HG02973 (cell line): ENCODE results near the gene C9orf153.

Experiments used
- ATAC-seq: cut with Tn5 transposase; IDR thresholded peaks from one replicate; pipeline ENCODE4 v1.9.1; 2021; ENCODE audit warnings: moderate library complexity; ENCODE audit not compliant: unreplicated experiment

The C9orf153 gene

DNA sequence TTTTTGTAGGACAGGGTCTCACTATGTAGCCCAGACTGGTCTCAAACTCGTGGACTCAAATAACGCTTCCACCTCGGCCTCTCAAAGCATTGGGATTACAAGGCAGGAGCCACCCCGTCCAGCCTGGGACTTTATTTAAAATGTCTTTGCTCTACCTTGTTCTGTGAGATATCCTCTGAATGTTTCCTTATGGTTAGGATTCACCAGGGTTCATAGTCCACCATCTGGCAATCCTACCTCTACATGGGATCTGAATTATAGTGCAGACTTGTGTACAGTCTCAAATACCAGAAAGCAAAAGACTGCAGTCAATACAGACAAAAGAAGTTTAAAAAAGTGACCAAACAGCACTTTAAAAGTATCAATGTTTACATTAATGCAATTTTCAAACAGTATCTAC lies 12.8 kb upstream of the C9orf153 start:
- no peak for ATAC-seq

DNA sequence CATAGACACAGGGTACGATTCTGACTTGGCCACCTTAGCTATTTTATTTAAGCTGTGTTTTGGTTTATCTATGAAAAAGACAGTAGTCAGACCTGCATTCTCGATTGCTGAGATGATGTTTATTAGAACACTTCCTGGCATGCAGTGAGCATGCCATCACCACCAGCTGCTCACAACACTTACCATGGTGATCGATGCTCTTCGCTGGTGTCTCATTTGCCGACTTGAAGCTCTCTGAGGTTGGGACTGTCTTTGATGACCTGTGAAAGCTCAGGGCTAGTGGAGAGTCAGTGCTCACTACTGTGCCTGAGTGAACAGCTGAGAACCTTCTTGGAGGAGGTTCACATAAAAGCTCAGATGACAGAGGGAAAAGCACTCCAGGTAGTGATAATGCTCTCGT lies 4.4 kb upstream of the C9orf153 start:
- ATAC-seq, result no peak

DNA sequence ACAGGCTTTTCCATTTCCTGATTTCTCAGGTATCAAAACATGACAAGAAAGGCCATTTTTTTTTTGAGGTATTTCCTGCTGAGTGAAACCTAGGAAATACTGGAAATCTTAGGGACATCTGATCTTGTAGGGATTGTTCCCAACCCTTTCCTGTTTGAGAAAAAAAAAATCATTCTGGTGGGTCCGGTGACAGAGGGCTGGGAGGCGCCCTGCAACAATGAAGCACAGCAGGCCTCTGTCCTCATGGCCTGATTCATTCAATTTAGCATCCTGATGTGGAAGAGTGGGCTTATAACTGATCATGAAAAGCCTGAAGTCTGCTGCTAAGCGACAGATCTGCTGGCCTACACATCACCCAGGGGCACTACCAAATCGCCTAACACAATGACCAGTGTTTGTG lies 3.0 kb upstream of the C9orf153 start:
- no peak for ATAC-seq

DNA sequence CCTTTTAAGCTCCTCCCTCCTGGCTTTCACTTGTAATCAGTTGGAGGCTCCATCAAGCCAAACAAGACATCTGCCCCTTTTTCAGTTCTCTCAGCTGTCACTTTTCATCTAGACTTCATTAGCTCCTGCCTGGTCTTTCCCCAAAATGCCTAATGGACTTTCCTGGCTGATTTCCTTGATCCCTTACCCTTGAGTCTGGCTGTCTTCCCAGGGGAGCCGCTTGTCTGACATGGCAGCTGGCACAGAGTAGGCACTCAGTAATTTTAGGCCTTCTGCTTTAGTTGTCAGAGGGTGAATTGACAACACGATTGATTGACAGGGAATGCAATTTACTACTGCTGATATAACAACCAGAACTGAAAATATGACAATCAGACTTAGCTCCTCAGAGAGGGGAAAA lies 2.1 kb downstream of the C9orf153 start:
- no peak for ATAC-seq

DNA sequence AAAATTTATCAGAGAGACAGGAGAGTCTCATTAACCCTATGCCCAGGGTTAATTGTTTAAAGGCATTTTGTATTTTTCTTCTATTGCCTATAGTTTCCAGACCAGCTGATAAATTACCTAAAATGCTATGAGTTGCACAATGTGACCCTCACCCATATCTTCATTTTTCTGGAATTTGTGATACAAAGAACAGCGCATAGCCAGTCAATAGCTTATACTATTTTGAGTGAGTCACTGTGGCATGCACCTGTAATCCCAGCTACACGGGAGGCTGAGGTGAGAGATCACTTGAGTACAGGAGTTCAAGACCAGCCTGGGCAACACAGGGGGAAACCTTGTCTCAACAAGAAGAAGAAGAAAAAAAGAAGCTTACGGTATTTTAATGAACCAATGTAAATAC lies 2.8 kb downstream of the C9orf153 start:
- ATAC-seq, result no peak

DNA sequence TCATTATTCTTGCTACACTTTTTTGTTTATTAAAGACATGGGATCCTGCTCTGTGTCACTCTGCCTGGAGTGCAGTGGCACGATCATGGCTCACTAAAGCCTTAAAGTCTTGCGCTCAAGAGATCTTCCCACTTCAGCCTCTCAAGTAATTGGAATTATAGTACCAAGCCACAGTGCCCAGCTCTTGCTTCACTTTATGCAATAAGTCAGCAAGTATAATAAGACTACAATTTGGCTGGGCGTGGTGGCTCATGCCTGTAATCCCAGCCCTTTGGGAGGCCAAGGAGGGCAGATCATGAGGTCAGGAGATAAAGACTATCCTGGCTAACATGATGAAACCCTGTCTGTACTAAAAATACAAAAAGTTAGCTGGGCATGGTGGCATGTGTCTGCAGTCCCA lies 5.9 kb downstream of the C9orf153 start:
- ATAC-seq, result no peak

DNA sequence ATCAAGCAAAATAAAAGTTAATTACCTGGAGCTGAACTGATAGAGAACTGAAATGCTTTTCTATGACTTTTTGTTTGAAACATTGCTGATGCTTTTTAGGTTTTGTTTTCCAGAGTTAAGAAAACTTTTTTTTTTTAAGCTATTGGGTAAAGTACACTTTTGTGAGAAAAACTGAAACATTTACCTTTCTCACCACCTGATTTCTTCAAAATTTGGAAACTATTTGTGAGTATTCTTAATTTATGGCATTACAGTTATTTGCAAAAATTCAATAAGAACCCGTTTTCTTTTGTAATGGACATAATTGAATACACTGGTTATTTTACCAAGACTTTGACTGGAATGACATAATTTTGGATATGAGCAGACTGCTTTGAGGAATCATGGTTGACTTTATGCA lies 6.6 kb downstream of the C9orf153 start:
- ATAC-seq, result no peak

DNA sequence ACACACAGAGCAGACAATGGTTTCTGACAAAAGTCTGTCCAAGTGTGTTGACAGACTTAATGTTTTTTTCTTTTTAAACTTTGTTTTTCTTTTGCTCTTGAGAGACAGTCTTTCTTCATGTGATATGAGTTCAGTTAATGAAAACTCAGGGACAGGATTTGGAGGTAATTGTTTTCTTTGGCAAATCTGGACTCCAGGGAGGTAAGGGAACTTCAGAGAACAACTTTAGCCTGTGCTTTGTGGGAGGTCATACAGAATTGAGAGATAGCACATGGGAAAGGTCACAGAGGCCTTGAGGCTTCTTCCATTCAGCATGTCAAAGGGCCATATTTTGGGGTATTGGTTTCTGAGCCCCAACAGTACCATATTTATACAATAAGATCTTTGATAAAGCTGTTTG lies 9.3 kb downstream of the C9orf153 start:
- no peak for ATAC-seq

DNA sequence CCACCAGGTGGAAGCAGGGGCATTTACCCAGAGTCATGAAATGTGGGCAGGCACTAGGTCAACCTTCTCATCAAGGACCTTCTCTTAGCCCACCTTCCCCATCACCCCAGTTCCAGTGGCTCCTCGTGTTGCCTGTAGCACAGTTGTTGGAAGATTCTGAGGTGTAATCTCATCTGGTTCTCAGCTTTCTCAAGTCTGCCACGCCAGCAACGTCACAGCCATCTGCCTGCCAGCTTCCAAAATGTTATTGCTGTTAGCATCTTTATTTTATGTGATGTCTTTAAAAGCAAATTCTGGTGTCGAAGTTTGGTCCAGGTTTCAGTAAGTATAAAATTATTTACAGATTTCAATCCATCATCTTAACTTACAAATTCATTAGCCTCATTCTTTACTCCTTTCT lies 10.7 kb downstream of the C9orf153 start:
- no peak for ATAC-seq

DNA sequence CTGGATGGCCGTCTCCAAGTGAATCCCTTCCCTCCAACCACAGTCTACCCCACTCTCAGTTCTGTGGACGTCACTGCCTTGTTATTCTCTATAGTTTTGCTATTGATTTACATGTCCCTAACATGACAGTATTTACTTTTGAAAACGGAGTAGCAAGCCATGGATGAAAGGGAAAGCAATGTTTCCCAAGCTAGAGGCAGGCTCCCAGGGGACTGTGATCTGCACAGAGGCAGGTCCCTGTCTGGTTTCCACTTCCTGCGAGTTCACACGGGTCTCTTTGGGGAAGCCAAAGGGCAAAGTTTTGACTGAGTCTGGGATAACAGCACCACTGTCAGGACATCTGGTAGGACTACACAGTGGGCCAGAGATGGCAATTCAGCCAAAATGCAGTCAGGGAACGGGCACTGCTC lies 12.7 kb downstream of the C9orf153 start:
- ATAC-seq, result peak; percentile 84

DNA sequence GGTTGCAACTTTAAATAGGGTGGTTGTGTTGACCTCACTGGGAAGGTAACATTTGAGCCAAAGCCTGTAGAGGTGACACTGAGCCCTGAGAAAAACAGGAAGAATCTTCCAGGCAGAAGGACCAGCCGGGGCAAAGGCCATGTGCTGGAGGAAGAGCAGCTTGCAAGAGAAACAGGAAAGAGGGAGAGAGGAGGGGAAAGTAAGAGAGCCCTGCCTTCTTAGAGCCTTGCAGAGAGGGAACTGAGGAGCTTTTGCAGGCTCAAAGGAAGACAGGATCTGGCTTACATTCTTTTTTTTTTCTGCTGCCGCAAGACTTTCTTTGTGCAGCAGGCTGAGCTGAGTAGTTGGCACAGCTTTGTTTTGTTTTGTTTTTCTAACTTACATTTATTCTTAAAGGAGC lies 17.4 kb downstream of the C9orf153 start:
- no peak for ATAC-seq

DNA sequence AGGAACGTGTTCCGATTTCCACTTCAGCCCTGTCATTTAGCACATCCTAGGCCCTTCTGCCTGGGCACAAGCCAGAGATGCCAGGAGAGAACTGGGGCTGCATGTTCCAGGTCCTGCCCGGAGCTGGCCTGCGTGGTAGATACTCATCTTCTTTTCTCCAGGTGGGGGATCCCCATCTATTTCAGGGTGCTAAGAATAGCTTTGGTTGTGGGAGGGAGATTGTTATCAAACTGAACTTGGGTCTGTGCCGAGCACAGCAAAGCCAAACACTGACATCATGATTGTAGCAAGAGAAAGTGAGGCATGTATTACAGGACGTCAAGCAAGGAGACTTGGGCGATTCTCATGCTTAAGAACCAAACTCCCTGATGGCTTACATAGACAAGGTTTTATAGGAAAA lies 18.2 kb downstream of the C9orf153 start:
- no peak for ATAC-seq

DNA sequence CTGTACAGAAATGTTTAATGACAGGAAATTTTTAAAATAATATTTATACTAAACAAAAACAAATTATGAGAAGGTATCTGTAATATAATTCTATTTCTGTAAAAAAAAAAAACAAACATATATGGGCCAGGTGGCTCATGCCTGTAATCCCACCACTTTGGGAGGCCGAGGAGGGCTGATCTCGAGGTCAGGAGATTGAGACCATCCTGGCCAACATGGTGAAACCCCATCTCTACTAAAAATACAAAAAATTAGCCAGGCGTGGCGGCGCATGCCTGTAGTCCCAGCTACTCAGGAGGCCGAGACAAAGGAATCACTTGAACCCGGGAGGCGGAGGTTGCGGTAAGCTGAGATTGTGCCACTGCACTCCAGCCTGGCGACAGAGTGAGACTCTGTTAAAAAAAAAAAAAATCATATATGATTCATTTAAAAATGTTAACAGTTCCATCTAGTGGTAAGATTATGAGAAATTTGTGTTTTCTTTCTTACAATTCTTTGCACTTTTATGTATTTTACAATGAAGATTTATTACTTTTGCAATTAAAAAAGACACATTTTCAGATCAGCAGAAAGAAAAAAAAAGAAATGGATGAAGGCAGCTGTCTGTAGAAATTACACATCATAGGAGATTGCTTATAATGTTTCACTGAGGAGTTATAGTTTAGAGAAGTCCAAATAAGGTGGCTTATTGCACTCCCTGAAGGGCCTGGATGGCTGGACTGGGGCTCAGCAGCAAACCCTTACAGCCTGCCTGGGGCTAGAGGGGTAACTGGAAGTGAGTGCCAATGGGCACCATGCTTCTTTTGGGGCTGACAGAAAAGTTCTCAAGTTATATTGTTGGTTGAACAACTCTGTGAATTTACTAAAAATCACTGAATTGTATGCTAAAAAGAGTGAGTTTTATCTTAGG lies 20.3 kb downstream of the C9orf153 start:
- ATAC-seq, result no peak

DNA sequence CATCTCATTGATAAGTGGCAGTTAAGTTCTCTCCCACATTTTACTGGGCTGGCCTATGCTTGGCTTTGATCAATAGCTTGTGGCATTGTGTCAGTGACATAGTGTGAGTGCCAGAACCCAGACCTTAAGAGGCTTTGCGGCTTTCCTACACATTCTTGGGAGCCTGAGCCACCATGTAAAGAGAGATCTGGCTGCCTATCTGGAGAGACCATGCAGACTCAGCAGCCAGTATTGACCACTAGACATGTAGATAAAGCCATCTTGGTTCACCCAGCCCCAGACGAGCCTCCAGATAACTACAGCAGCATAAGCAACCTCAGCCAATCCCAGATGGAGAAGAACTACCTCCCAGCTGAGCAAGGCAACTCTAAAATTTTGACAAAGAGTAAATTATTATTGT lies 28.6 kb downstream of the C9orf153 start:
- ATAC-seq, result no peak

DNA sequence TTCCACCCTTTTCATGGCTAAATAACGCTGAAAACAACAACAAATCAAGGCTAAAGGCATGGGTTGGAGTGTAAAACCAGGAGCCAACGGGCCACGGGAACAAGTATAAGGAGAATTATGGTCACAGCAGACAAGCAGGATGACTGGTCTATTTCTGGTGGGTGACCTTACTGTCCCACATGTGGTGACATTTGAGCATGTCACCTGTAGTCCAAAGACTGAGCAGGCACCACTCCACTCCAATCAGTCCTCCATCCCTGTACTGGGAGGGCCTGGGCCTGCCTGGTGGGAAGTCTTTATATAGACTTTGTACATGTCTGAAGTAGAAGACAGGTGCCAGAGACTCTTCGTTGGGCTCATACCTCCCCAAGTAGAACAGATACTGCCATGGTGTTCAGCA lies 36.8 kb downstream of the C9orf153 start:
- no peak for ATAC-seq

DNA sequence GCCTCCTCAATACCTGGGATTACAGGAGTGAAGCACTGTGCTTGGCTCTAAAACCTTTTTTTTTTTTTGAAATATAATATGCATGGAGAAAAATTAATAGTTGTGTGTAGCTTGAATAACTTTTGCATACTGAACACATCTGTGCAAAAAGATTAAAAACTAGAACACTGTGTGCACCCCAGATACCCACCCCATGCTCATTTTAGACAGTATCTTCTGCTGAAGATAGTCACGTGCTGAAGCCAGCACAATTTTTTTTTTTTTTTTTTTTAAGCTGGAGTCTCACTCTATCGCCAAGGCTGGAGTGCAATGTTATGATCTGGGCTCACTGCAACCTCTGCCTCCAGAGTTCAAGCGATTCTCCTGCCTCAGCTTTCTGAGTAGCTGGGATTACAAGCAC lies 39.9 kb downstream of the C9orf153 start:
- ATAC-seq, result no peak

DNA sequence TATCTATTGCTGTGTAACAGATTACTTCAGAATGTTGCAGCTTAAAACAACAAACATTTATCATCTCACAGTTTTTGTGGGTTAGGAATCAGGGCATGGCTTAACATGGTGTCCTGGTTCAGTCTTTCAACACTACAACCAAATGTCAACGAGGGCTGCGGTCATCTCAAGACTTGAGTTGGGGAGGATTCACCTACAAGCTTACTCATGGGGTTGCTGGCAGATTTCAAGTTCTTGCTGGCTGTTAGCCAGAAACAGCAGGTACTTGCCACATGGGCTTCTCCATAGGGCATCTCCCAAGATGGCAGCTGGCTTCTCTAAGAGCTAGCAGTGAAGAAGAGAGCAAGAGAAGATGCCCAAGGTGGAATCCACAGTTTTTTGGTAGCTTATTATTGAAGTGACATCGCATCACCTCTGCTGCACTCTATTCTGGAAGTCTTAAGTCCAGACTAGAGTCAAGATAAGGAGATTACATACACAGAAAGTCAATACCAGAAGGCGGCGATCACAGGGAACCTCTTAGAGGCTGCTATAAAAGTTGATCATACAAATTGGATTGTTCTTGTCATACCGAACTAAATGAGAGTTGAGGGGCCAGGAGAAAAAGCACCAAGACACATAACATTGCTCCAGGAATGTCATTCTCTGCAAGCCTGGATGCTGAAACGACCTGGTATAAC lies 42.2 kb downstream of the C9orf153 start:
- no peak for ATAC-seq

DNA sequence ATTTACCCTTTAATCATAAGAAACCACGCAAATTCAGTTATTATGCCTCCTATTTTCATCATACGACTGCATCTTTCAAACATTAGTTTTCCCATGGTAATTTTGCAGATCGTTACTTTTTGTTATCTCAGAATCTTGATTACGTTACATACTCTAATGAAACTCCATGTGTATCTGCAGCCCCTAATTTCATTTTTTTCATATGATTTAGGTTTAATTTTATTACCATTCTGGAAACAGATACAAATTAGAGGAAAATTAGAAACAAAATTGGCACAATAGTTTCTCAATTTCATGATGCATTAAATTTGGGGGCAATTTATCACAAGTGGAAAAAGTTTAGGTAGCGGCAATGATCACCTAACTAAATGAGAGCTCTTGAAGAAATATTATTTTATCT lies 52.3 kb downstream of the C9orf153 start:
- ATAC-seq, result no peak

DNA sequence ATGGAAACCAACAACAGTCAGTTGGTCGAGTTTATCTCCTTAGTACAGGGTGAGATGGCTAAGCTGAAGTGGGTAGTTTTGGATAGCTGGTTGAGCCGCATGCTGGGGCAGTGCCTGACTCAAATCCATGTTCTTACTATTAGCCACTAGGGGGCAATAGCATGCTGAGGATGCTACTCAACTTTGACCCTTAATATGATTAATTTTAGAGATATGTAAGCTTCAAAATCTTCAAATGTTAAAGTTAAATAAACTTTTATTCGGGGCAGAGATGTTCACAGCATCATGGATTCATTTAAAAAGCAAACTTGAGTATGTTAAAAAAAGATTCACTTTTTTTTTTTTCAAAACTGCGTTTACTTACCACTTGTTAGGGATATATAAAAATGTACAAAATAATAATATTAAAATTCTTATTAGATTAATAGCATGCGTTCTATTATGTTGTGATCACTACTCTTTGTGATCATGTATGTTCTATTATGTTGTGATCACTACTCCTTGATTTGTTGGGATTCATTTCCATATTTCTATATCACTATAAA lies 57.0 kb downstream of the C9orf153 start:
- peak; percentile 71 for ATAC-seq

DNA sequence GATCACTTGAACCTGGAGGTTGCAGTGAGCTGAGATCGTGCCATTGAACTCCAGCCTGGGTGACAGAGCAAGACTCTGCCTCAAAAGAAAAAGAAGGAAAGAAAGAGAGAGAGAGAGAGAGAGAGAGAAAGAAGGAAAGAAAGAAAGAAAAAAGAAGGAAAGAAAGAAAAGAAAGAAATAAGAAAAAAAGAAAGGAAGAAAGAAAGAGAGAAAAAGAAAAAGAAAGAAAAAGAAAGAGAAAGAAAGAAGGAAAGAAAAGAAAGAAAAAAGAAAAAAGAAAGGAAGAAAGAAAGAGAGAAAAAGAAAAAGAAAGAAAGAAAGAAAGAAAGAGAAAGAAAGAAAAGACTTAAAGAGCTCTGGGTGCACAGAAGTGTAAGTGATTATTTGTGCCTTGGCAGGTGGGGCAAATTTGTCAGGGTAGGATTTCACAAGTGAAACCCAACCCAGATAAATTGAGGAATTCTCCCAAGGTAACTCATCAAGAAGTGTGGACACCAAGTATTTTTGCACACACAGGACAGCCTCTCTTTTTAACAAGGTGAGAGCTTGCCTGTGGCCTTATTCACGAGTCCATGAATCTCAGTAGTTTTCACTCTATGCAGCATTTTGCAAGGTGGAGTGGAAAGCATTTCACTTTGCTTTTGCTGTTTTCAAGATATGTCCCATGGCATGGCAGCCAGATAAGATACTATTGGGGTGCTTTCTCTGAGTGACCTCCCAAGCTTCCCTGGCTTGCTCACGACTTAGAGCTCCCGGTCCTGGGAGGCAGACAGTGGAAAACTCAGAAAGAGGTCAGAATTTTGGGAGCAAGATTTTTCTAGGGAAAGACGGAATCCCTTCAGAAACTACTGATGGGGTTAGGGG lies 57.8 kb downstream of the C9orf153 start:
- ATAC-seq, result no peak

DNA sequence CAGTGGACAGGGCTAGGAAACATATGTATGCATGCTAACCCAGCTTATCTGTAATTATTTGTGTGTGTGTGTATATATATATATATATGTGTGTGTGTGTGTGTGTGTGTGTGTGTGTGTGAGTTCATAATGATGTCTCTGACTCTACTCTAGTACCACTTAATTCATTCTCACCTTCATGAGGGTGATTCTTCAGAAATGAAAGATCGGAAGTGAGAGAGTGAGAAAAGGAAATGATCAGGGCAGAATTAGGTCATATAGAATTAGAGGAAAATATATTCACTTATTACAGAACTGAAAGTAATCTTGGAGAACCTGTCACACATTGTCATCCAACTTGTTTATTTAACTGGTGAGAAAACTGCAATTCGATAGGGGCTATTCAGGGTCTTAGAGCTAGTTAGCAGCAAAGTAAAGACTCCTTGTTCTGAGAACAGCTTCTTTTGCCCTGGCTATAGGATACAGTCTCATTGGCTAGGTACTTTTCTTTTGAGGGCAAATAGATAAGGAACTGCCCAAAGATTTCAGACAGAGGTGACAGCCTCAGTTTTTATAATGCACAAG lies 58.8 kb downstream of the C9orf153 start:
- no peak for ATAC-seq
